ENCODE data around the gene DPY19L1.
"Not testable (repeated sequence)": the region's sequence is repeated elsewhere in the genome, so short reads cannot be mapped to it uniquely, and the experiment has no call there.

The DPY19L1 gene

GRCh38 chr7:34972739-34973399 lies 64.4 kb downstream of the DPY19L1 start:
- H3K9ac ChIP-seq (ENCODE audit: low read length); H3K36me3 ChIP-seq (ENCODE audit: control insufficient read depth, insufficient read depth, low read length); H3K4me3 ChIP-seq (ENCODE audit: low read length); H3K4me1 ChIP-seq (ENCODE audit: control insufficient read depth, insufficient read depth, low read length); H3K27me3 ChIP-seq (ENCODE audit: control insufficient read depth, insufficient read depth, low read length); H3K9me3 ChIP-seq (ENCODE audit: control insufficient read depth, low read length): not testable (repeated sequence)

- H3K4me3 ChIP-seq (ENCODE audit: low read length); H3K9me3 ChIP-seq (ENCODE audit: control insufficient read depth, low read length); H3K27me3 ChIP-seq (ENCODE audit: control insufficient read depth, insufficient read depth, low read length); H3K9ac ChIP-seq (ENCODE audit: low read length); H3K4me1 ChIP-seq (ENCODE audit: control insufficient read depth, insufficient read depth, low read length); H3K36me3 ChIP-seq (ENCODE audit: control insufficient read depth, insufficient read depth, low read length): not testable (repeated sequence)
Observed at GRCh38 chr7:34967818-34968217, 69.5 kb downstream of the DPY19L1 start.

- H3K9ac ChIP-seq (ENCODE audit: low read length); H3K27me3 ChIP-seq (ENCODE audit: control insufficient read depth, insufficient read depth, low read length); H3K9me3 ChIP-seq (ENCODE audit: control insufficient read depth, low read length); H3K4me1 ChIP-seq (ENCODE audit: control insufficient read depth, insufficient read depth, low read length); H3K4me3 ChIP-seq (ENCODE audit: low read length); H3K36me3 ChIP-seq (ENCODE audit: control insufficient read depth, insufficient read depth, low read length): not testable (repeated sequence)
Observed at GRCh38 chr7:34966504-34966903, 70.8 kb downstream of the DPY19L1 start.

- no peaks in the 10 kb centered on the region for H3K9me3 ChIP-seq (ENCODE audit: control insufficient read depth, low read length)
- no peaks in the 10 kb centered on the region for H3K27me3 ChIP-seq (ENCODE audit: control insufficient read depth, insufficient read depth, low read length)
Observed at GRCh38 chr7:34958021-34958420, 79.3 kb downstream of the DPY19L1 start.

GRCh38 chr7:34952822-34953221 lies 84.5 kb downstream of the DPY19L1 start:
- no peaks in the 10 kb centered on the region for H3K36me3 ChIP-seq (ENCODE audit: control insufficient read depth, insufficient read depth, low read length)
- H3K9ac ChIP-seq (ENCODE audit: low read length), result no peak overlapping the region
- no peaks in the 10 kb centered on the region for H3K27me3 ChIP-seq (ENCODE audit: control insufficient read depth, insufficient read depth, low read length)
- no peaks in the 10 kb centered on the region for H3K4me1 ChIP-seq (ENCODE audit: control insufficient read depth, insufficient read depth, low read length)
- no peaks in the 10 kb centered on the region for H3K9me3 ChIP-seq (ENCODE audit: control insufficient read depth, low read length)
- H3K4me3 ChIP-seq (ENCODE audit: low read length), result no peak overlapping the region

More at GRCh38 chr7:34958021-34958420, 79.3 kb downstream of the DPY19L1 start:
- H3K4me1 ChIP-seq (ENCODE audit: control insufficient read depth, insufficient read depth, low read length), result no peaks in the 10 kb centered on the region
- no peaks in the 10 kb centered on the region for H3K36me3 ChIP-seq (ENCODE audit: control insufficient read depth, insufficient read depth, low read length)
- H3K4me3 ChIP-seq (ENCODE audit: low read length), result no peak overlapping the region
- H3K9ac ChIP-seq (ENCODE audit: low read length), result no peak overlapping the region

GRCh38 chr7:34949361-34949760 lies 87.9 kb downstream of the DPY19L1 start:
- H3K27me3 ChIP-seq (ENCODE audit: control insufficient read depth, insufficient read depth, low read length), result no peaks in the 10 kb centered on the region
- H3K4me3 ChIP-seq (ENCODE audit: low read length), result no peak overlapping the region
- H3K4me1 ChIP-seq (ENCODE audit: control insufficient read depth, insufficient read depth, low read length), result no peaks in the 10 kb centered on the region
- H3K36me3 ChIP-seq (ENCODE audit: control insufficient read depth, insufficient read depth, low read length), result no peaks in the 10 kb centered on the region
- no peak overlapping the region for H3K9ac ChIP-seq (ENCODE audit: low read length)
- no peaks in the 10 kb centered on the region for H3K9me3 ChIP-seq (ENCODE audit: control insufficient read depth, low read length)

- not testable (repeated sequence) for H3K36me3 ChIP-seq (ENCODE audit: control insufficient read depth, insufficient read depth, low read length); H3K27me3 ChIP-seq (ENCODE audit: control insufficient read depth, insufficient read depth, low read length); H3K4me3 ChIP-seq (ENCODE audit: low read length); H3K4me1 ChIP-seq (ENCODE audit: control insufficient read depth, insufficient read depth, low read length); H3K9me3 ChIP-seq (ENCODE audit: control insufficient read depth, low read length); H3K9ac ChIP-seq (ENCODE audit: low read length)
Observed at GRCh38 chr7:34947427-34947826, 89.9 kb downstream of the DPY19L1 start.

GRCh38 chr7:34946486-34946885 lies 90.8 kb downstream of the DPY19L1 start:
- H3K36me3 ChIP-seq (ENCODE audit: control insufficient read depth, insufficient read depth, low read length), result no peaks in the 10 kb centered on the region
- H3K9ac ChIP-seq (ENCODE audit: low read length), result no peak overlapping the region
- H3K4me3 ChIP-seq (ENCODE audit: low read length), result no peak overlapping the region
- H3K9me3 ChIP-seq (ENCODE audit: control insufficient read depth, low read length), result no peaks in the 10 kb centered on the region
- no peaks in the 10 kb centered on the region for H3K4me1 ChIP-seq (ENCODE audit: control insufficient read depth, insufficient read depth, low read length)
- H3K27me3 ChIP-seq (ENCODE audit: control insufficient read depth, insufficient read depth, low read length), result no peaks in the 10 kb centered on the region

- not testable (repeated sequence) for H3K27me3 ChIP-seq (ENCODE audit: control insufficient read depth, insufficient read depth, low read length); H3K4me3 ChIP-seq (ENCODE audit: low read length); H3K9ac ChIP-seq (ENCODE audit: low read length); H3K9me3 ChIP-seq (ENCODE audit: control insufficient read depth, low read length); H3K4me1 ChIP-seq (ENCODE audit: control insufficient read depth, insufficient read depth, low read length); H3K36me3 ChIP-seq (ENCODE audit: control insufficient read depth, insufficient read depth, low read length)
Observed at GRCh38 chr7:34945894-34946477, 91.3 kb downstream of the DPY19L1 start.

- Histone ChIP-seq H3K27me3 (ENCODE audit: control insufficient read depth, insufficient read depth, low read length) (no peaks in the 10 kb centered on the region), H3K4me3 (ENCODE audit: low read length) (no peak overlapping the region), H3K9me3 (ENCODE audit: control insufficient read depth, low read length) (no peaks in the 10 kb centered on the region), H3K4me1 (ENCODE audit: control insufficient read depth, insufficient read depth, low read length) (peaks cover 4% of the 10 kb centered on the region), H3K36me3 (ENCODE audit: control insufficient read depth, insufficient read depth, low read length) (no peaks in the 10 kb centered on the region), H3K9ac (ENCODE audit: low read length) (no peak overlapping the region)
Observed at GRCh38 chr7:34939175-34939574, 98.1 kb downstream of the DPY19L1 start.

- H3K4me3 ChIP-seq (ENCODE audit: low read length); H3K4me1 ChIP-seq (ENCODE audit: control insufficient read depth, insufficient read depth, low read length); H3K9ac ChIP-seq (ENCODE audit: low read length); H3K9me3 ChIP-seq (ENCODE audit: control insufficient read depth, low read length); H3K27me3 ChIP-seq (ENCODE audit: control insufficient read depth, insufficient read depth, low read length); H3K36me3 ChIP-seq (ENCODE audit: control insufficient read depth, insufficient read depth, low read length): not testable (repeated sequence)
Observed at GRCh38 chr7:34935735-34936165, 101.5 kb downstream of the DPY19L1 start.

GRCh38 chr7:34931739-34932138 lies 105.5 kb downstream of the DPY19L1 start:
- H3K4me3 ChIP-seq (ENCODE audit: low read length), result no peak overlapping the region
- H3K9ac ChIP-seq (ENCODE audit: low read length), result no peak overlapping the region
- H3K27me3 ChIP-seq (ENCODE audit: control insufficient read depth, insufficient read depth, low read length), result no peaks in the 10 kb centered on the region
- H3K4me1 ChIP-seq (ENCODE audit: control insufficient read depth, insufficient read depth, low read length), result peaks cover 4% of the 10 kb centered on the region
- no peaks in the 10 kb centered on the region for H3K9me3 ChIP-seq (ENCODE audit: control insufficient read depth, low read length)
- H3K36me3 ChIP-seq (ENCODE audit: control insufficient read depth, insufficient read depth, low read length), result no peaks in the 10 kb centered on the region

- H3K27me3 ChIP-seq (ENCODE audit: control insufficient read depth, insufficient read depth, low read length), result not testable (repeated sequence)
Observed at GRCh38 chr7:34929783-34930182, 107.5 kb downstream of the DPY19L1 start.

More at GRCh38 chr7:34929783-34930182, 107.5 kb downstream of the DPY19L1 start:
- not testable (repeated sequence) for H3K4me3 ChIP-seq (ENCODE audit: low read length); H3K9me3 ChIP-seq (ENCODE audit: control insufficient read depth, low read length); H3K36me3 ChIP-seq (ENCODE audit: control insufficient read depth, insufficient read depth, low read length); H3K4me1 ChIP-seq (ENCODE audit: control insufficient read depth, insufficient read depth, low read length); H3K9ac ChIP-seq (ENCODE audit: low read length)

Data from mucosa of stomach (tissue), 1 donor.